MM.1S (cell line): Measurements from ENCODE around the gene PCLAF.
"Not testable (repeated sequence)": the region's sequence is repeated elsewhere in the genome, so short reads cannot be mapped to it uniquely, and the experiment has no call there.

Experiments
- EZH2 ChIP-seq: fragments of 300-600 bp; sonication (generic); optimal IDR thresholded peaks from 2 replicates; pipeline ENCODE3; 2017; ENCODE audit warnings: low read depth, mild to moderate bottlenecking, antibody characterized with exemption, low read length, mixed read lengths
- EZH2phosphoT487 ChIP-seq: fragments of 300-600 bp; sonication (generic); IDR thresholded peaks from 2 replicates; pipeline ENCODE4 v1.6.1; 2018; ENCODE audit warnings: antibody characterized with exemption, low read length
- TF ChIP-seq, protein P1 (sequence below): fragments of 300-600 bp; sonication (generic); IDR thresholded peaks from 2 replicates; pipeline ENCODE4 v1.5.1; 2016; ENCODE audit warnings: antibody characterized with exemption, low read length, mixed read lengths

DNA sequence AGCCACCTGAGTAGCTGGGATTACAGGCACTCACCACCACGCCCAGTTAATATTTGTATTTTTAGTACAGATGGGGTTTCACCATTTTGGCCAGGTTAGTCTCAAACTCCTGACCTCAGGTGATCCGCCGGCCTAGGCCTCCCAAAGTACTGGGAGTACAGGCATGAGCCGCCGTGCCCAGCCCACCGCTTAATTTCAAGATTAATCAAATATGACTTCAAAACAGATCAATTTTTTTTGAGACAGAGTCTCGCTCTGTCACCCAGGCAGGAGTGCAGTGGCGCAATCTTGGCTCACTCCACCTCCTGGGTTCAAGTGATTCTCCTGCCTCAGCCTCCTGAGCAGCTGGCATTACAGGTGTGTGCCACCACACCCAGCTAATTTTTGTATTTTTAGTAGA, 9.9 kb downstream of the PCLAF start:
- TF ChIP-seq, protein P1, sequence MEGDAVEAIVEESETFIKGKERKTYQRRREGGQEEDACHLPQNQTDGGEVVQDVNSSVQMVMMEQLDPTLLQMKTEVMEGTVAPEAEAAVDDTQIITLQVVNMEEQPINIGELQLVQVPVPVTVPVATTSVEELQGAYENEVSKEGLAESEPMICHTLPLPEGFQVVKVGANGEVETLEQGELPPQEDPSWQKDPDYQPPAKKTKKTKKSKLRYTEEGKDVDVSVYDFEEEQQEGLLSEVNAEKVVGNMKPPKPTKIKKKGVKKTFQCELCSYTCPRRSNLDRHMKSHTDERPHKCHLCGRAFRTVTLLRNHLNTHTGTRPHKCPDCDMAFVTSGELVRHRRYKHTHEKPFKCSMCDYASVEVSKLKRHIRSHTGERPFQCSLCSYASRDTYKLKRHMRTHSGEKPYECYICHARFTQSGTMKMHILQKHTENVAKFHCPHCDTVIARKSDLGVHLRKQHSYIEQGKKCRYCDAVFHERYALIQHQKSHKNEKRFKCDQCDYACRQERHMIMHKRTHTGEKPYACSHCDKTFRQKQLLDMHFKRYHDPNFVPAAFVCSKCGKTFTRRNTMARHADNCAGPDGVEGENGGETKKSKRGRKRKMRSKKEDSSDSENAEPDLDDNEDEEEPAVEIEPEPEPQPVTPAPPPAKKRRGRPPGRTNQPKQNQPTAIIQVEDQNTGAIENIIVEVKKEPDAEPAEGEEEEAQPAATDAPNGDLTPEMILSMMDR = not testable (repeated sequence)
- TF ChIP-seq EZH2, EZH2phosphoT487: not testable (repeated sequence)
